B cell (primary cell): Measurements from ENCODE around the gene MMP2. TPM values are rescaled to one million over a fixed set of nuclear protein-coding genes. Genes with fewer than 3 reads are reported as not detected.

Experiments used
- ATAC-seq: fragments of 200-7000 bp; cut with Tn5 transposase; one replicate; pipeline ENCODE4 v1.10.0; 2021; ENCODE audit warnings: low read depth, mild to moderate bottlenecking, moderate number of reproducible peaks, moderate library complexity
- CTCF ChIA-PET: fragments of 350-600 bp; sonication (Branson Sonifier 250); formaldehyde crosslinking; loops from one replicate; lab custom pipeline; 2021; ENCODE audit warnings: antibody characterized with exemption, inconsistent platforms; lab: Charles Lee
- POLR2A ChIA-PET: fragments of 350-600 bp; sonication (Branson Sonifier 250); formaldehyde crosslinking; loops from one replicate; lab custom pipeline; 2021; ENCODE audit warnings: antibody characterized with exemption; lab: Charles Lee
- DNase-seq: peaks from one replicate; pipeline ENCODE4 v3.0.0; 2013
- H2AFZ ChIP-seq: 2 replicates; pipeline ENCODE4 v1.6.1; 2012; ENCODE audit warnings: mild to moderate bottlenecking, low read depth, low read length; ENCODE audit not compliant: insufficient read depth, poor library complexity, severe bottlenecking
- H3K27ac ChIP-seq, 2 donors: 1 replicate in 1 of 2; 2 replicates in 1 of 2; pipeline ENCODE4 v1.5.1; 2012 to 2013; ENCODE audit warnings: low read length in 2 of 2, mild to moderate bottlenecking in 2 of 2, moderate library complexity in 1 of 2
- H3K27me3 ChIP-seq, 4 experiments: fragments of 200-600 bp in 1 of 4; sonication (generic) in 1 of 4; replicated peaks in 1 of 4; 1 replicate in 2 of 4; 2 replicates in 2 of 4; pipeline versions ENCODE4 v1.6.1 to v1.7.0; 2013 to 2016; ENCODE audit warnings: low read length in 3 of 4, mild to moderate bottlenecking in 2 of 4, mixed read lengths in 1 of 4, moderate library complexity in 1 of 4; ENCODE audit not compliant: insufficient read depth in 4 of 4, control insufficient read depth in 3 of 4; ENCODE audit errors: control extremely low read depth in 1 of 4
- H3K36me3 ChIP-seq, 2 experiments: replicated peaks in 1 of 2; 1 replicate in 1 of 2; 2 replicates in 1 of 2; pipeline versions ENCODE4 v1.6.1 to v1.7.1; 2013; ENCODE audit warnings: low read length in 1 of 2; ENCODE audit not compliant: insufficient read depth in 2 of 2, control insufficient read depth in 1 of 2; ENCODE audit errors: control extremely low read depth in 1 of 2, extremely low read depth in 1 of 2
- H3K4me1 ChIP-seq, 2 donors: fragments of 200-600 bp in 1 of 2; sonication (generic) in 1 of 2; 1 replicate in 1 of 2; 2 replicates in 1 of 2; pipeline versions ENCODE4 v1.5.1 to v1.6.1; 2013 to 2017; ENCODE audit warnings: low read length in 2 of 2; ENCODE audit not compliant: control insufficient read depth in 2 of 2, insufficient read depth in 2 of 2
- H3K4me2 ChIP-seq: replicated peaks from 2 replicates; pipeline ENCODE3; 2012; ENCODE audit warnings: mild to moderate bottlenecking, low read depth, low read length; ENCODE audit not compliant: poor library complexity, severe bottlenecking
- H3K4me3 ChIP-seq, 5 experiments: fragments of 200-600 bp in 1 of 5; sonication (generic) in 1 of 5; 1 replicate in 3 of 5; 2 replicates in 2 of 5; pipeline versions ENCODE4 v1.5.1 to v1.7.0; 2011 to 2016; ENCODE audit warnings: low read length in 4 of 5, mild to moderate bottlenecking in 4 of 5, low read depth in 2 of 5, control low read depth in 1 of 5, moderate library complexity in 1 of 5; ENCODE audit not compliant: insufficient read depth in 1 of 5; ENCODE audit errors: control extremely low read depth in 1 of 5, extremely low read depth in 1 of 5
- H3K79me2 ChIP-seq: fragments of 200-600 bp; sonication (generic); one replicate; pipeline ENCODE4 v1.6.0; 2016; ENCODE audit warnings: low read length; ENCODE audit not compliant: control insufficient read depth, insufficient read depth
- H3K9ac ChIP-seq: fragments of 200-600 bp; sonication (generic); 2 replicates; pipeline ENCODE4 v1.6.1; 2017; ENCODE audit warnings: mild to moderate bottlenecking, low read length, moderate library complexity
- H3K9me3 ChIP-seq, 3 donors: one replicate each; pipeline versions ENCODE4 v1.6.1 to v1.7.1; 2013; ENCODE audit warnings: low read length in 2 of 3; ENCODE audit not compliant: control insufficient read depth in 2 of 3, insufficient read depth in 1 of 3; ENCODE audit errors: control extremely low read depth in 1 of 3
- H4K20me1 ChIP-seq: 2 replicates; pipeline ENCODE4 v1.6.0; 2012; ENCODE audit warnings: mild to moderate bottlenecking, low read length; ENCODE audit not compliant: insufficient read depth, control insufficient read depth, poor library complexity, severe bottlenecking
- H3K27ac Mint-ChIP-seq: one replicate; pipeline ENCODE4 v1.8.0; 2021; ENCODE audit warnings: mixed read lengths
- H3K27me3 Mint-ChIP-seq: one replicate; pipeline ENCODE4 v1.8.0; 2021; ENCODE audit warnings: mixed read lengths
- H3K4me1 Mint-ChIP-seq: one replicate; pipeline ENCODE4 v1.8.0; 2021; ENCODE audit warnings: mixed read lengths
- H3K4me3 Mint-ChIP-seq: one replicate; pipeline ENCODE4 v1.8.0; 2021; ENCODE audit warnings: mixed read lengths
- H3K9me3 Mint-ChIP-seq: one replicate; pipeline ENCODE4 v1.8.0; 2022; ENCODE audit warnings: mixed read lengths; ENCODE audit not compliant: insufficient read depth
- CTCF ChIP-seq: fragments of 200-600 bp; IDR thresholded peaks from one replicate; pipeline ENCODE4 v1.8.0; 2022; ENCODE audit warnings: antibody characterized with exemption, mild to moderate bottlenecking
- EZH2 ChIP-seq: IDR thresholded peaks from 2 replicates; pipeline ENCODE4 v1.6.1; 2012; ENCODE audit warnings: borderline replicate concordance, low read depth, mild to moderate bottlenecking, moderate library complexity, low read length; ENCODE audit not compliant: insufficient read depth, poor library complexity, severe bottlenecking
- WGBS: methylation state at CpG from one replicate; pipeline ENCODE4 v1.1.5; 2013; ENCODE audit warnings: missing lambda C conversion rate; ENCODE audit not compliant: insufficient coverage; 5-methylcytosine and 5-hydroxymethylcytosine counted together
- intact Hi-C: fragments of 100-400 bp; cut with micrococcal nuclease; formaldehyde crosslinking; loops from one replicate; pipeline ENCODE4 v1.10.0; 2022
- polyA plus RNA-seq: library from polyadenylated mRNA; depleted of rRNA; stranded (reverse); fragments of >200 nt; gene quantifications from 2 replicates; pipeline ENCODE4 v1.2.3, GENCODE V29; 2012
- total RNA-seq, 2 donors: library from RNA; stranded (reverse); fragments of 120-200 nt in 1 of 2; gene quantifications; 1 replicate in 1 of 2; 2 replicates in 1 of 2; pipeline versions ENCODE4 v1.2.3 to v1.2.4, GENCODE V29; 2013 to 2022

The MMP2 gene
- total and polyA plus RNA-seq, 2 donors (not counting 1 experiment from before 2014, with no cell fraction given), result not detected

DNA sequence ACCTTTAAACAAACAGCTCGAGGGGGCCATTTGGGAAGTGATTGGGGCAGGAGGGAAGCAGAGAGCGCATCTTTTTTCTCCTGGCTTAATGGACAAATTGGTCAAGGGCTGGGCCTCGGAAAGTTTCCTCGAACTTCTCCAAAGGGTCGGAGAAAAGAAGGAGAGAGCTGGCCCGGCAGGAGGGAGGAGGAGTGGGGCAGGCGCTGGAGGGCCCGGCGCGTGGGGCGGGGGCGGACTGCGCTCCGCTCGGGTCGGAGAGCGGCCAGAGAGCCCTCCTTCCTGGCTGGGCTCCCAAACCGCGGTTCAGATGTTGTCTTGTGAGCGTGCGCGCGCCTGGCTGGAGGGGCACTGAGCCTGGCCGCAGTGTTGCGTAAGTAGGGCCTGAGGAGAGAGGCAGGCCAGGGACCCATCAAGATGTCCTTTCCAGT is 1.2 kb downstream of the MMP2 start:
- DNase-seq, result no peak
- Histone ChIP-seq H3K79me2 (no peaks in the 10 kb centered on the region), H2AFZ (no peak overlapping the region), H3K9me3 (no peaks in the 10 kb centered on the region), H3K9ac (no peak overlapping the region), H3K36me3 (no peaks in the 10 kb centered on the region), H3K4me2 (no peak overlapping the region), H3K27ac (no peak overlapping the region), H4K20me1 (no peaks in the 10 kb centered on the region), H3K4me1 (no peaks in the 10 kb centered on the region), H3K4me3 (no peak overlapping the region), H3K27me3 (peaks cover 0 to 18% (median 6%) of the 10 kb centered on the region in 4 experiments)
- no peak overlapping the region for H3K4me3 Mint-ChIP-seq
- no peaks in the 10 kb centered on the region for H3K9me3 Mint-ChIP-seq
- H3K27ac Mint-ChIP-seq, result no peak overlapping the region
- CTCF ChIA-PET, result no interaction called here
- H3K27me3 Mint-ChIP-seq, result peaks cover 48% of the 10 kb centered on the region
- WGBS, result 8% methylated on average over 25 of the region's 25 CpGs
- intact Hi-C loops, result no loop called here
- POLR2A ChIA-PET, result no interaction called here
- TF ChIP-seq EZH2, result no peak
- no peak for TF ChIP-seq CTCF
- no peaks in the 10 kb centered on the region for H3K4me1 Mint-ChIP-seq
- no peak for ATAC-seq

DNA sequence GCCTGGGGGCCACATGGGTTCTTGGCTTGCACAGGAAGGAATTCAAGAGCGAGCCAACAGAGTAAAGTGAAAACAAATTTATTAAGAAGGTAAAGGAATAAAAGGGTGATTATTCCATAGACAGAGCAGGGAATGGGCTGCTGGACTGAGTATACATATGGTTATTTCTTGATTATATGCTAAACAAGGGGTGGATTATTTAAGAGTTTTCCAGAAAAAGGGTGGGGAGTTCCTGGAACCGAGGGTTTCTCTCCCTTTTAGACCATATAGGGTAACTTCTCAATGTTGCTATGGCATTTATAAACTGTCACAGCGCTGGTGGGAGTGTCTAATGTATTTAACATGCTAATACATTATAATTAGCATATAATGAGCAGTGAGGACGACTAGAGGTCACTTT is 2.0 kb downstream of the MMP2 start:
- no peak overlapping the region for H3K9ac ChIP-seq
- no peaks in the 10 kb centered on the region for H4K20me1 ChIP-seq
- no peaks in the 10 kb centered on the region for H3K79me2 ChIP-seq
- DNase-seq (no peak), ATAC-seq (no peak)
- H3K36me3 ChIP-seq, result no peaks in the 10 kb centered on the region
- no peak overlapping the region for H3K27ac Mint-ChIP-seq
- H3K4me2 ChIP-seq, result no peak overlapping the region
- no peaks in the 10 kb centered on the region for H3K9me3 Mint-ChIP-seq
- no peak overlapping the region for H3K4me3 ChIP-seq
- no peaks in the 10 kb centered on the region for H3K4me1 ChIP-seq
- ChIA-PET CTCF (no interaction called here), POLR2A (no interaction called here)
- H3K4me3 Mint-ChIP-seq, result no peak overlapping the region
- no peaks in the 10 kb centered on the region for H3K9me3 ChIP-seq
- no peak overlapping the region for H3K27ac ChIP-seq
- TF ChIP-seq EZH2 (no peak), CTCF (no peak)
- WGBS, result 88% methylated on average over 1 of the region's 4 CpGs
- no peaks in the 10 kb centered on the region for H3K4me1 Mint-ChIP-seq
- H3K27me3 Mint-ChIP-seq, result peaks cover 48% of the 10 kb centered on the region
- peaks cover 0 to 18% (median 6%) of the 10 kb centered on the region in 4 experiments for H3K27me3 ChIP-seq
- intact Hi-C loops, result no loop called here
- no peak overlapping the region for H2AFZ ChIP-seq
